H1 (cell line): Measurements from ENCODE around the gene RFT1. TPM values are rescaled to one million over a fixed set of nuclear protein-coding genes. Genes with fewer than 3 reads are reported as not detected.

ENCODE experiments used
- CTCF ChIA-PET: fragments of 300-600 bp; sonication (Branson Sonifier 250); formaldehyde crosslinking; loops from one replicate; lab custom pipeline; 2021; ENCODE audit not compliant: partially characterized antibody; lab: Charles Lee
- POLR2A ChIA-PET: fragments of 300-600 bp; sonication (Branson Sonifier 250); formaldehyde crosslinking; loops from one replicate; lab custom pipeline; 2021; ENCODE audit warnings: inconsistent platforms; ENCODE audit not compliant: partially characterized antibody; lab: Charles Lee
- DNase-seq, 2 experiments: peaks; one replicate each; pipeline versions ENCODE4 v3.0.0 to v3.0.0-alpha.2; 2010 to 2022; ENCODE audit warnings: low spot score in 2 of 2, low read depth in 1 of 2, mixed read lengths in 1 of 2
- FAIRE-seq: peaks from 2 replicates; lab custom pipeline; 2011; peaks lifted over from hg19 to GRCh38; lab: Jason Lieb, UNC
- H2AFZ ChIP-seq: 2 replicates; pipeline ENCODE4 v1.8.1; 2012; ENCODE audit warnings: low read length, inconsistent platforms
- H2AK5ac ChIP-seq: 2 replicates; pipeline ENCODE4 v1.6.1; 2013; ENCODE audit warnings: low read depth, low read length
- H2BK120ac ChIP-seq: replicated peaks from 2 replicates; pipeline ENCODE3; 2013; ENCODE audit warnings: low read depth, low read length, inconsistent platforms
- H2BK12ac ChIP-seq: 2 replicates; pipeline ENCODE4 v1.6.1; 2013; ENCODE audit warnings: low read depth, low read length
- H2BK15ac ChIP-seq: 2 replicates; pipeline ENCODE4 v1.6.1; 2013; ENCODE audit warnings: low read length
- H2BK20ac ChIP-seq: 2 replicates; pipeline ENCODE4 v1.6.1; 2013; ENCODE audit warnings: low read length
- H2BK5ac ChIP-seq: 2 replicates; pipeline ENCODE4 v1.6.1; 2013; ENCODE audit warnings: low read depth, low read length
- H3K14ac ChIP-seq: 2 replicates; pipeline ENCODE4 v1.6.1; 2013; ENCODE audit warnings: inconsistent platforms; ENCODE audit not compliant: insufficient read length
- H3K18ac ChIP-seq: 2 replicates; pipeline ENCODE4 v1.6.1; 2013; ENCODE audit warnings: low read length; ENCODE audit errors: extremely low read depth
- H3K23ac ChIP-seq: 2 replicates; pipeline ENCODE4 v1.6.1; 2013; ENCODE audit warnings: inconsistent platforms; ENCODE audit not compliant: insufficient read length
- H3K23me2 ChIP-seq: 2 replicates; pipeline ENCODE4 v1.6.1; 2013; ENCODE audit warnings: low read depth, low read length
- H3K27ac ChIP-seq: 2 replicates; pipeline ENCODE4 v1.6.1; 2011; ENCODE audit warnings: low read depth, low read length, inconsistent platforms
- H3K27me3 ChIP-seq, 4 experiments: replicated peaks in 1 of 4; 1 replicate in 1 of 4; 2 replicates in 3 of 4; pipeline versions ENCODE4 v1.6.1 to v1.8.1; 2011 to 2013; ENCODE audit warnings: low read length in 3 of 4, mild to moderate bottlenecking in 3 of 4, inconsistent platforms in 2 of 4, mixed read lengths in 2 of 4, moderate library complexity in 1 of 4; ENCODE audit not compliant: control insufficient read depth in 3 of 4, insufficient read depth in 3 of 4; ENCODE audit errors: extremely low read depth in 1 of 4
- H3K36me3 ChIP-seq, 4 experiments: 2 replicates each; pipeline versions ENCODE4 v1.6.1 to v1.8.1; 2011 to 2013; ENCODE audit warnings: mild to moderate bottlenecking in 4 of 4, low read length in 3 of 4, moderate library complexity in 2 of 4, control low read depth in 1 of 4, inconsistent platforms in 1 of 4; ENCODE audit not compliant: insufficient read depth in 4 of 4, control insufficient read depth in 2 of 4
- H3K4ac ChIP-seq: replicated peaks from 2 replicates; pipeline ENCODE3; 2013; ENCODE audit warnings: low read length, low read depth, mixed read lengths, inconsistent platforms; ENCODE audit not compliant: insufficient read length
- H3K4me1 ChIP-seq, 4 experiments: replicated peaks in 1 of 4; 1 replicate in 1 of 4; 2 replicates in 3 of 4; pipeline versions ENCODE4 v1.6.1 to v1.8.1; 2011 to 2013; ENCODE audit warnings: low read length in 3 of 4, inconsistent platforms in 2 of 4, mixed read lengths in 1 of 4; ENCODE audit not compliant: insufficient read depth in 4 of 4, control insufficient read depth in 3 of 4
- H3K4me2 ChIP-seq, 2 experiments: 2 replicates each; pipeline versions ENCODE4 v1.6.1 to v1.8.1; 2011 to 2013; ENCODE audit warnings: low read depth in 2 of 2, low read length in 2 of 2, control low read depth in 1 of 2, inconsistent platforms in 1 of 2, mild to moderate bottlenecking in 1 of 2; ENCODE audit not compliant: insufficient read depth in 1 of 2
- H3K4me3 ChIP-seq, 4 experiments: fragments of 200-600, 300-600 bp in 1 of 4; sonication (generic), shearing (Covaris generic), sonication (Bioruptor Twin) in 1 of 4; 2 replicates each; pipeline versions ENCODE4 v1.5.1 to v1.8.1; 2011 to 2016; ENCODE audit warnings: low read length in 4 of 4, low read depth in 3 of 4, control low read depth in 2 of 4, inconsistent platforms in 2 of 4, mild to moderate bottlenecking in 2 of 4, mixed read lengths in 1 of 4, moderate library complexity in 1 of 4; ENCODE audit not compliant: insufficient read depth in 2 of 4; ENCODE audit errors: extremely low read depth in 1 of 4
- H3K56ac ChIP-seq: replicated peaks from 2 replicates; pipeline ENCODE3; 2013; ENCODE audit warnings: low read depth, mild to moderate bottlenecking, mixed read lengths, low read length, inconsistent platforms; ENCODE audit not compliant: insufficient read length
- H3K79me1 ChIP-seq: 2 replicates; pipeline ENCODE4 v1.6.1; 2013; ENCODE audit warnings: low read depth, low read length, control low read depth
- H3K79me2 ChIP-seq, 2 experiments: 2 replicates each; pipeline versions ENCODE4 v1.6.1 to v1.8.1; 2012 to 2013; ENCODE audit warnings: low read length in 2 of 2, mild to moderate bottlenecking in 2 of 2, inconsistent platforms in 1 of 2; ENCODE audit not compliant: insufficient read depth in 2 of 2, control insufficient read depth in 1 of 2
- H3K9ac ChIP-seq, 4 experiments: replicated peaks in 1 of 4; 1 replicate in 1 of 4; 2 replicates in 3 of 4; pipeline versions ENCODE4 v1.6.1 to v1.8.1; 2011 to 2013; ENCODE audit warnings: low read depth in 3 of 4, low read length in 3 of 4, control low read depth in 2 of 4, mild to moderate bottlenecking in 2 of 4, moderate library complexity in 2 of 4, inconsistent platforms in 1 of 4; ENCODE audit errors: extremely low read depth in 1 of 4
- H3K9me3 ChIP-seq, 2 experiments: 2 replicates each; pipeline versions ENCODE4 v1.6.1 to v1.8.1; 2012 to 2013; ENCODE audit warnings: mild to moderate bottlenecking in 2 of 2, moderate library complexity in 2 of 2, control low read depth in 1 of 2, inconsistent platforms in 1 of 2, low read depth in 1 of 2, low read length in 1 of 2, mixed read lengths in 1 of 2; ENCODE audit not compliant: insufficient read depth in 2 of 2
- H4K20me1 ChIP-seq, 2 experiments: replicated peaks in 1 of 2; 2 replicates each; pipeline versions ENCODE3 to v1.8.1; 2011 to 2013; ENCODE audit warnings: inconsistent platforms in 2 of 2, low read length in 2 of 2, mild to moderate bottlenecking in 1 of 2; ENCODE audit not compliant: insufficient read depth in 2 of 2, control insufficient read depth in 1 of 2
- H4K5ac ChIP-seq: 2 replicates; pipeline ENCODE4 v1.6.1; 2013; ENCODE audit warnings: low read length, low read depth, mixed read lengths, inconsistent platforms; ENCODE audit not compliant: insufficient read length
- H4K8ac ChIP-seq: 2 replicates; pipeline ENCODE4 v1.8.0; 2013; ENCODE audit warnings: mild to moderate bottlenecking, moderate library complexity, low read length, inconsistent platforms; ENCODE audit not compliant: insufficient read depth; ENCODE audit errors: extremely low read depth
- H4K91ac ChIP-seq: replicated peaks from 2 replicates; pipeline ENCODE3; 2013; ENCODE audit warnings: low read length, mixed read lengths, inconsistent platforms; ENCODE audit not compliant: insufficient read length
- ASH2L ChIP-seq: fragments of 200-600, 300-600 bp; sonication (generic); IDR thresholded peaks from one replicate; pipeline ENCODE4 v1.7.1; 2017; ENCODE audit warnings: low read length
- BCL11A ChIP-seq, 2 experiments: IDR thresholded peaks; one replicate each; pipeline ENCODE4 v1.6.1; 2011; ENCODE audit warnings: low read depth in 2 of 2, low read length in 2 of 2, mild to moderate bottlenecking in 2 of 2
- CBX5 ChIP-seq: fragments of 300-800, 300-1000 bp; sonication (generic); IDR thresholded peaks from 2 replicates; pipeline ENCODE4 v1.7.1; 2016; ENCODE audit warnings: antibody characterized with exemption, low read length, low read depth
- CBX8 ChIP-seq: fragments of 300-800, 300-1000 bp; sonication (generic); IDR thresholded peaks from 2 replicates; pipeline ENCODE4 v1.7.1; 2016; ENCODE audit warnings: low read depth, low read length, borderline replicate concordance
- CHD1 ChIP-seq: IDR thresholded peaks from 2 replicates; pipeline ENCODE4 v1.6.1; 2012; ENCODE audit warnings: low read depth, low read length, improper control_type of control experiment
- EGR1 ChIP-seq: IDR thresholded peaks from 2 replicates; pipeline ENCODE4 v1.6.1; 2011; ENCODE audit warnings: low read depth, low read length, borderline replicate concordance
- EZH2 ChIP-seq: fragments of 200-600 bp; sonication (generic); IDR thresholded peaks from 2 replicates; pipeline ENCODE4 v1.7.1; 2012; ENCODE audit warnings: low read depth, mild to moderate bottlenecking, moderate library complexity, low read length, inconsistent platforms; ENCODE audit not compliant: severe bottlenecking
- POU5F1 ChIP-seq: IDR thresholded peaks from 2 replicates; pipeline ENCODE4 v1.6.1; 2011; ENCODE audit warnings: low read depth, mild to moderate bottlenecking, low read length, moderate library complexity
- RXRA ChIP-seq: IDR thresholded peaks from 2 replicates; pipeline ENCODE4 v1.6.1; 2011; ENCODE audit warnings: low read depth, mild to moderate bottlenecking, low read length, moderate library complexity; ENCODE audit not compliant: insufficient read depth
- SIRT6 ChIP-seq: IDR thresholded peaks from one replicate; pipeline ENCODE4 v1.7.1; 2012; ENCODE audit warnings: low read length, inconsistent platforms
- SP4 ChIP-seq: IDR thresholded peaks from 2 replicates; pipeline ENCODE4 v1.6.1; 2012; ENCODE audit warnings: low read length, inconsistent platforms
- TAF7 ChIP-seq: optimal IDR thresholded peaks from 2 replicates; pipeline ENCODE3; 2011; ENCODE audit warnings: low read depth, mild to moderate bottlenecking, inconsistent platforms, low read length, moderate library complexity, borderline replicate concordance
- TEAD4 ChIP-seq: IDR thresholded peaks from 2 replicates; pipeline ENCODE4 v1.6.1; 2012; ENCODE audit warnings: low read depth, low read length, inconsistent platforms, mixed read lengths
- WGBS, 2 experiments: shearing (Covaris generic) in 1 of 2; methylation state at CpG; one replicate each; pipeline versions ENCODE4 v1.1.6 to v1.1.7; 2013 to 2015; ENCODE audit warnings: low lambda C conversion rate in 2 of 2, mixed read lengths in 2 of 2, inconsistent platforms in 1 of 2, low coverage in 1 of 2, missing lambda C conversion rate in 1 of 2; ENCODE audit not compliant: insufficient replicate concordance in 2 of 2, insufficient coverage in 1 of 2, insufficient read length in 1 of 2; ENCODE audit errors: extremely low coverage in 1 of 2, missing lambda C conversion rate in 1 of 2; 5-methylcytosine and 5-hydroxymethylcytosine counted together
- polyA plus RNA-seq, 7 experiments: library from polyadenylated mRNA; depleted of rRNA in 3 of 7; stranded (reverse) in 5 of 7; unstranded in 2 of 7; fragments of >200 nt in 5 of 7; fragments of 200-250 nt in 2 of 7; gene quantifications; 1 replicate in 5 of 7; 2 replicates in 1 of 7; 4 replicates in 1 of 7; pipeline versions ENCODE4 v1.2.1 to v1.2.3, GENCODE V29; 2011 to 2013; ENCODE audit warnings: missing spikeins in 2 of 7, mixed read lengths in 2 of 7
- total RNA-seq: library from RNA; stranded (reverse); fragmentation: NEBNext Ultra II Directional; extraction: Animal tissue kit (Norgen Biotek cat#: 25700); gene quantifications from 2 replicates; pipeline ENCODE4 v1.2.1, GENCODE V29; 2021
- TF ChIP-seq, protein P1 (sequence below): IDR thresholded peaks from 2 replicates; pipeline ENCODE4 v1.6.1; 2012; ENCODE audit warnings: inconsistent platforms

The RFT1 gene
- total and polyA plus RNA-seq, 2 of the 8 experiments (the other 6 are each of a cell fraction or from before 2014, with no cell fraction given): 27.7 to 42.4 TPM

DNA sequence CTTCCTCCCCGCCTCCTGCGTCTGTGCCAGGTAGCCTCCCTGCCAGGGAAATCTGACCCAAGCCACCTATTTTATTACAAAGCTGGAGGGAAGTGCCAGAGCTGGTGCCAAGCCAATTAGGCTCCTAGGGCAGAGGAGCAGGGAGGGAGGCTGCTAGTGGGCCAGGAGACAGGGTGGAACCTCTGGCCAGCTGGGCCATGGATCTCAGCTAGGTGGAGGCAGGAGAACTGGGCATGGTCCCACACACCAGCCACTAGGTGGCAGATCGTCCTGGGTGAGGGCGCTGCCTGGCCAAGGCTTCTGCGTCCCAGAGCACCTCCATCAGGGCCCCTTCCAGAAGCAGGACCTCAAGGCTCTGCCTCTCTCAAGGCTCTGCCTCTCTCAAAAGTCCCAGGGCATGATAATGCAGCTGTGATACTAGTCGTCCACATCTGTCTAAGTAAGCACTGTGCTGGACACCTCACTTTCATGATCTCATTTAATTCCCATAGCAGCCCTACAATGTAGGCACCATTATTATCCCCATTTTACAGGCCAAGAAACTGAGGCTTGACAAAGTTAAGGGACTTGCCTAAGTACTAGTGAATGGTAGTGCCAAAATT, 4.5 kb upstream of the RFT1 start:
- ChIA-PET POLR2A (interaction anchor here (0.8 to 4.6 kb wide), 4 partner anchors 16 to 61 kb away, joined by 3 to 22 read pairs (median 3); partner anchors contain the start of gene PRKCD), CTCF (interaction anchor here (0.6 to 11.8 kb wide), 25 partner anchors 8 to 199 kb away, joined by 3 to 164 read pairs (median 7); partner anchors contain the start of gene PRKCD)
- Histone ChIP-seq H3K79me1 (no peaks in the 10 kb centered on the region), H2AK5ac (no peak overlapping the region), H3K23ac (no peak overlapping the region), H2AFZ (no peak overlapping the region), H3K56ac (no peak overlapping the region), H4K91ac (no peak overlapping the region), H3K18ac (no peak overlapping the region), H3K27me3 (no peaks in the 10 kb centered on the region), H2BK12ac (no peak overlapping the region), H3K27ac (no peak overlapping the region), H3K23me2 (peaks cover 5% of the 10 kb centered on the region), H3K4me2 (no peak overlapping the region), H3K9ac (no peak overlapping the region), H4K5ac (no peak overlapping the region), H2BK15ac (0 out of 2 replicates have a peak overlapping the region, but pooled peaks have one; percentile 61), H2BK5ac (no peak overlapping the region), H4K8ac (no peak overlapping the region), H3K9me3 (no peaks in the 10 kb centered on the region), H3K4ac (no peak overlapping the region), H3K79me2 (peaks cover 0 to 2% of the 10 kb centered on the region in 2 experiments; a peak in 3 of 4 replicates), H3K4me1 (no peaks in the 10 kb centered on the region), H2BK120ac (no peak overlapping the region), H3K4me3 (no peak overlapping the region), H2BK20ac (no peak overlapping the region; the same call in 1 of the 2 replicates), H3K36me3 (no peaks in the 10 kb centered on the region), H3K14ac (no peak overlapping the region), H4K20me1 (no peaks in the 10 kb centered on the region)
- DNase-seq (peak; percentile 57 to 78), FAIRE-seq (peak; percentile 69)
- WGBS, 2 experiments: 38% methylated on average over 6 of the region's 6 CpGs; no CpG with 5 or more reads in 1 of the 2 experiments
- TF ChIP-seq ASH2L (no peak), SP4 (no peak), CBX8 (no peak), BCL11A (IDR thresholded peaks at IDR 0.05; ENCODE audit: low read depth in 2 of 2, low read length in 2 of 2) (no peak), EGR1 (no peak), TEAD4 (0 out of 2 replicates have a peak, but pooled peaks have one; percentile 54), RXRA (no peak), CHD1 (no peak), CBX5 (no peak), TAF7 (no peak), POU5F1 (no peak), SIRT6 (no peak), EZH2 (no peak)
- TF ChIP-seq, protein P1, sequence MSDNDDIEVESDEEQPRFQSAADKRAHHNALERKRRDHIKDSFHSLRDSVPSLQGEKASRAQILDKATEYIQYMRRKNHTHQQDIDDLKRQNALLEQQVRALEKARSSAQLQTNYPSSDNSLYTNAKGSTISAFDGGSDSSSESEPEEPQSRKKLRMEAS: peak; percentile 54
